Central memory CD4-positive, alpha-beta T cell (primary cell): ENCODE measurements around the gene IPPK.
"Not testable (repeated sequence)": the region's sequence is repeated elsewhere in the genome, so short reads cannot be mapped to it uniquely, and the experiment has no call there.

Experiments used
- DNase-seq: peaks from one replicate; pipeline ENCODE4 v3.0.0; 2022

The IPPK gene

GRCh38 chr9:92592537-92592936 is 77.4 kb downstream of the IPPK start:
- DNase-seq: no peak

GRCh38 chr9:92590377-92590776 is 79.6 kb downstream of the IPPK start:
- no peak for DNase-seq

- no peak for DNase-seq
These were observed 80.0 kb downstream of the IPPK start for GRCh38 chr9:92589923-92590322.

GRCh38 chr9:92576175-92576574 is 93.8 kb downstream of the IPPK start:
- no peak for DNase-seq

- DNase-seq: not testable (repeated sequence)
These were observed 96.3 kb downstream of the IPPK start for GRCh38 chr9:92573612-92574011.

- not testable (repeated sequence) for DNase-seq
These were observed 98.1 kb downstream of the IPPK start for GRCh38 chr9:92571871-92572270.

GRCh38 chr9:92564982-92565381 is 104.9 kb downstream of the IPPK start:
- no peak for DNase-seq

- DNase-seq: no peak
These were observed 105.4 kb downstream of the IPPK start for GRCh38 chr9:92564504-92564903.
